ENCODE results near the gene NGFR. TPM values are rescaled to one million over a fixed set of nuclear protein-coding genes. Genes with fewer than 3 reads are reported as not detected.

NGFR gene
- total and polyA plus RNA-seq, 2 donors (not counting 1 experiment from before 2014, with no cell fraction given): 0.14 to 0.17 TPM

DNA sequence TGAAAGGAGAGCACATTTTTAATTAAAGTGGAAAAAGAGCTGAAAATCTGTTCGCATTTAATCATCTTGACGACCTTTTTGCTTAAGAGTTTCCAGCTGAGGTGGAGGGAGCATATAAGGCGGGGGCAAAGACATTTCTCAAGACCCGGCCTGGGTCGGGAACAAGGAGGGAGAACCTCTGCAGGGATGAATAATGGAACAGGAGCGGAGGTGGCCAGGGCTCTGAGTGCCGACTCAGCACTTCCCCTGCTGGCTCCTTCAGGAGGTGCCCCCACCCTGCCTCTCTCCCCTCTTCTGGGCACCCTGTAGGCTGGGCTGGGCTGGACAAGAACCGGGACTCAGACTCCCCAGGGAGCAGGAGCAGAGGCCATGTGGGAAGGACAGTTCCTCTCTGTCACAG lies 7.9 kb upstream of the NGFR start:
- no peak for DNase-seq (ENCODE audit: low read depth in 2 of 2)
- no peaks in the 10 kb centered on the region for H3K79me2 ChIP-seq (ENCODE audit: control insufficient read depth, insufficient read depth, low read length)
- no peaks in the 10 kb centered on the region for H3K36me3 ChIP-seq (ENCODE audit: control insufficient read depth, insufficient read depth, low read length)
- no peak overlapping the region for H3K4me3 ChIP-seq (replicated peaks in 1 of 4; ENCODE audit: control extremely low read depth in 1 of 4, insufficient read depth in 1 of 4, low read depth in 3 of 4, low read length in 4 of 4)
- H3K27me3 ChIP-seq (ENCODE audit: control insufficient read depth, insufficient read depth, low read length): peaks cover 16% of the 10 kb centered on the region
- no peaks in the 10 kb centered on the region for H4K20me1 ChIP-seq (ENCODE audit: control insufficient read depth, extremely low read depth, insufficient read depth, low read length)
- no peak overlapping the region for H2AFZ ChIP-seq (ENCODE audit: low read length)
- no peaks in the 10 kb centered on the region for H3K9me3 ChIP-seq (ENCODE audit: control insufficient read depth, insufficient read depth, low read depth, low read length)
- no peaks in the 10 kb centered on the region for H3K4me1 ChIP-seq (ENCODE audit: control insufficient read depth, extremely low read depth, insufficient read depth, low read length)
- no peak overlapping the region for H3K27ac ChIP-seq (ENCODE audit: insufficient read depth, low read length)
- H3K4me2 ChIP-seq (ENCODE audit: extremely low read depth, insufficient read depth, low read length): no peak overlapping the region
- TF ChIP-seq, protein P1, sequence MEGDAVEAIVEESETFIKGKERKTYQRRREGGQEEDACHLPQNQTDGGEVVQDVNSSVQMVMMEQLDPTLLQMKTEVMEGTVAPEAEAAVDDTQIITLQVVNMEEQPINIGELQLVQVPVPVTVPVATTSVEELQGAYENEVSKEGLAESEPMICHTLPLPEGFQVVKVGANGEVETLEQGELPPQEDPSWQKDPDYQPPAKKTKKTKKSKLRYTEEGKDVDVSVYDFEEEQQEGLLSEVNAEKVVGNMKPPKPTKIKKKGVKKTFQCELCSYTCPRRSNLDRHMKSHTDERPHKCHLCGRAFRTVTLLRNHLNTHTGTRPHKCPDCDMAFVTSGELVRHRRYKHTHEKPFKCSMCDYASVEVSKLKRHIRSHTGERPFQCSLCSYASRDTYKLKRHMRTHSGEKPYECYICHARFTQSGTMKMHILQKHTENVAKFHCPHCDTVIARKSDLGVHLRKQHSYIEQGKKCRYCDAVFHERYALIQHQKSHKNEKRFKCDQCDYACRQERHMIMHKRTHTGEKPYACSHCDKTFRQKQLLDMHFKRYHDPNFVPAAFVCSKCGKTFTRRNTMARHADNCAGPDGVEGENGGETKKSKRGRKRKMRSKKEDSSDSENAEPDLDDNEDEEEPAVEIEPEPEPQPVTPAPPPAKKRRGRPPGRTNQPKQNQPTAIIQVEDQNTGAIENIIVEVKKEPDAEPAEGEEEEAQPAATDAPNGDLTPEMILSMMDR (conservative IDR thresholded peaks at IDR 0.05 in 1 of 2, IDR thresholded peaks at IDR 0.05 in 1 of 2; ENCODE audit: low read depth in 1 of 2, low read length in 2 of 2): no peak
- no peak for TF ChIP-seq EZH2 (IDR thresholded peaks at IDR 0.05; ENCODE audit: low read length, missing control alignments)
- H3K9ac ChIP-seq (ENCODE audit: insufficient read depth, low read length): no peak overlapping the region

DNA sequence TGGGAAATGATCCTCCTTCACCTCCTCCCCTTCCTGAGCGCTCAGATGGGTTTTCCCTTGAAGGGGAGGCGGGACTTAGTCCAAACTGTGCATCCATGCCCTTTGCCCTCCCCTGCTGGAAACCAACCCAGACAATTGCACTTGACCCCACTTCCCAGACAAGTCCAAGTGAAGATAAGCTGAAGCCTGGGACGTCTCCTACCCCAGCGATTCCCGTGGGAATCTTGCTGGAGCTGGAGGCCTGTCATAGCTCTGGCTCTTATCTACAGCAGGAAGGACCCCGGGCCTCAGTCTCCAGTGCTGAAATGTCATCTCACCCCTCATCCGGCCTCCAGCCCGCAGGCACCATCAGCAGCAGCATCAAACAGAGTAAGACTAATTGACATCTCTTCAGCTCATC lies 6.5 kb upstream of the NGFR start:
- DNase-seq (ENCODE audit: low read depth in 2 of 2): no peak
- H3K36me3 ChIP-seq (ENCODE audit: control insufficient read depth, insufficient read depth, low read length): no peaks in the 10 kb centered on the region
- no peak overlapping the region for H3K9ac ChIP-seq (ENCODE audit: insufficient read depth, low read length)
- H3K4me3 ChIP-seq (replicated peaks in 1 of 4; ENCODE audit: control extremely low read depth in 1 of 4, insufficient read depth in 1 of 4, low read depth in 3 of 4, low read length in 4 of 4): no peak overlapping the region
- H4K20me1 ChIP-seq (ENCODE audit: control insufficient read depth, extremely low read depth, insufficient read depth, low read length): no peaks in the 10 kb centered on the region
- H3K4me2 ChIP-seq (ENCODE audit: extremely low read depth, insufficient read depth, low read length): no peak overlapping the region
- no peak overlapping the region for H3K27ac ChIP-seq (ENCODE audit: insufficient read depth, low read length)
- no peaks in the 10 kb centered on the region for H3K4me1 ChIP-seq (ENCODE audit: control insufficient read depth, extremely low read depth, insufficient read depth, low read length)
- no peaks in the 10 kb centered on the region for H3K79me2 ChIP-seq (ENCODE audit: control insufficient read depth, insufficient read depth, low read length)
- no peak overlapping the region for H2AFZ ChIP-seq (ENCODE audit: low read length)
- H3K9me3 ChIP-seq (ENCODE audit: control insufficient read depth, insufficient read depth, low read depth, low read length): no peaks in the 10 kb centered on the region
- TF ChIP-seq EZH2 (IDR thresholded peaks at IDR 0.05; ENCODE audit: low read length, missing control alignments): no peak
- TF ChIP-seq, protein P1 (conservative IDR thresholded peaks at IDR 0.05 in 1 of 2, IDR thresholded peaks at IDR 0.05 in 1 of 2; ENCODE audit: low read depth in 1 of 2, low read length in 2 of 2): no peak
- peaks cover 16% of the 10 kb centered on the region for H3K27me3 ChIP-seq (ENCODE audit: control insufficient read depth, insufficient read depth, low read length)

- Histone ChIP-seq H3K79me2 (ENCODE audit: control insufficient read depth, insufficient read depth, low read length) (no peaks in the 10 kb centered on the region), H3K4me1 (ENCODE audit: control insufficient read depth, extremely low read depth, insufficient read depth, low read length) (no peaks in the 10 kb centered on the region), H3K9ac (ENCODE audit: insufficient read depth, low read length) (no peak overlapping the region), H4K20me1 (ENCODE audit: control insufficient read depth, extremely low read depth, insufficient read depth, low read length) (no peaks in the 10 kb centered on the region), H3K9me3 (ENCODE audit: control insufficient read depth, insufficient read depth, low read depth, low read length) (no peaks in the 10 kb centered on the region), H3K27me3 (ENCODE audit: control insufficient read depth, insufficient read depth, low read length) (peaks cover 16% of the 10 kb centered on the region), H2AFZ (ENCODE audit: low read length) (no peak overlapping the region), H3K4me2 (ENCODE audit: extremely low read depth, insufficient read depth, low read length) (no peak overlapping the region), H3K36me3 (ENCODE audit: control insufficient read depth, insufficient read depth, low read length) (no peaks in the 10 kb centered on the region), H3K4me3 (replicated peaks in 1 of 4; ENCODE audit: control extremely low read depth in 1 of 4, insufficient read depth in 1 of 4, low read depth in 3 of 4, low read length in 4 of 4) (no peak overlapping the region), H3K27ac (ENCODE audit: insufficient read depth, low read length) (no peak overlapping the region)
- DNase-seq (ENCODE audit: low read depth in 2 of 2): no peak
- TF ChIP-seq EZH2 (IDR thresholded peaks at IDR 0.05; ENCODE audit: low read length, missing control alignments): no peak
- TF ChIP-seq, protein P1 (conservative IDR thresholded peaks at IDR 0.05 in 1 of 2, IDR thresholded peaks at IDR 0.05 in 1 of 2; ENCODE audit: low read depth in 1 of 2, low read length in 2 of 2): no peak
Observed at GRCh38 chr17:49489348-49489747, 5.7 kb upstream of the NGFR start.
